Endodermal cell (in vitro differentiated cells): ENCODE data around the gene AP1AR. TPM values are rescaled to one million over a fixed set of nuclear protein-coding genes. Genes with fewer than 3 reads are reported as not detected.
"Not testable (repeated sequence)": the region's sequence is repeated elsewhere in the genome, so short reads cannot be mapped to it uniquely, and the experiment has no call there.

ENCODE experiments used
- DNase-seq: peaks from one replicate; pipeline ENCODE4 v3.0.0-alpha.2; 2017
- H3K27ac ChIP-seq: 2 replicates; pipeline ENCODE4 v1.5.1; 2013; ENCODE audit warnings: mild to moderate bottlenecking, low read depth, low read length, moderate library complexity
- H3K27me3 ChIP-seq: 2 replicates; pipeline ENCODE4 v1.6.1; 2013; ENCODE audit warnings: mild to moderate bottlenecking, low read length, moderate library complexity; ENCODE audit not compliant: insufficient read depth, control insufficient read depth, poor library complexity, severe bottlenecking
- H3K36me3 ChIP-seq: 2 replicates; pipeline ENCODE4 v1.7.0; 2013; ENCODE audit warnings: mild to moderate bottlenecking, low read length, moderate library complexity; ENCODE audit not compliant: control insufficient read depth, insufficient read depth
- H3K4me1 ChIP-seq: one replicate; pipeline ENCODE4 v1.7.0; 2013; ENCODE audit warnings: low read length; ENCODE audit not compliant: control insufficient read depth, insufficient read depth
- H3K4me3 ChIP-seq: 2 replicates; pipeline ENCODE4 v1.5.1; 2013; ENCODE audit warnings: mild to moderate bottlenecking, low read length, moderate library complexity
- H3K9ac ChIP-seq: 2 replicates; pipeline ENCODE4 v1.6.1; 2013; ENCODE audit warnings: mild to moderate bottlenecking, low read length, moderate library complexity; ENCODE audit not compliant: poor library complexity, severe bottlenecking; ENCODE audit errors: extremely low read depth
- H3K9me3 ChIP-seq: 2 replicates; pipeline ENCODE4 v1.6.1; 2013; ENCODE audit warnings: mild to moderate bottlenecking, low read length, moderate library complexity; ENCODE audit not compliant: control insufficient read depth
- H3K27ac Mint-ChIP-seq: 2 replicates; pipeline ENCODE4 v1.8.0; 2020; ENCODE audit warnings: mixed read lengths
- H3K27me3 Mint-ChIP-seq: 2 replicates; pipeline ENCODE4 v1.8.0; 2021; ENCODE audit warnings: mild to moderate bottlenecking, mixed read lengths; ENCODE audit not compliant: insufficient read depth
- H3K36me3 Mint-ChIP-seq: 2 replicates; pipeline ENCODE4 v1.8.0; 2020; ENCODE audit warnings: low read depth, mixed read lengths
- H3K4me1 Mint-ChIP-seq: 2 replicates; pipeline ENCODE4 v1.8.0; 2020; ENCODE audit warnings: mixed read lengths
- H3K4me3 Mint-ChIP-seq: 2 replicates; pipeline ENCODE4 v1.8.0; 2020; ENCODE audit warnings: mild to moderate bottlenecking, moderate library complexity, mixed read lengths
- H3K9me3 Mint-ChIP-seq: 2 replicates; pipeline ENCODE4 v1.8.0; 2020; ENCODE audit warnings: mild to moderate bottlenecking, mixed read lengths
- WGBS, 2 experiments: methylation state at CpG; one replicate each; pipeline versions ENCODE4 v1.1.5 to v1.1.7; 2013; ENCODE audit warnings: missing lambda C conversion rate in 2 of 2, mixed read lengths in 1 of 2; ENCODE audit not compliant: insufficient coverage in 1 of 2, insufficient read length in 1 of 2; 5-methylcytosine and 5-hydroxymethylcytosine counted together
- total RNA-seq, 2 donors: library from RNA; stranded (reverse); fragmentation: NEBNext Ultra II Directional in 1 of 2; extraction: Animal tissue kit (Norgen Biotek cat#: 25700) in 1 of 2; gene quantifications; 2 replicates in 1 of 2; 3 replicates in 1 of 2; pipeline ENCODE4 v1.2.1, GENCODE V29; 2021
- TF ChIP-seq, protein P1 (sequence below): fragments of 200-600 bp; sonication (generic); conservative IDR thresholded peaks from 2 replicates; pipeline ENCODE4 v1.5.0; 2021; ENCODE audit warnings: antibody characterized with exemption, mild to moderate bottlenecking

AP1AR gene
- total RNA-seq, 2 donors from 2014 or later: 22.7 to 24.8 TPM

- Histone ChIP-seq H3K36me3 (no peaks in the 10 kb centered on the region), H3K27ac (no peak overlapping the region), H3K9ac (no peak overlapping the region), H3K9me3 (no peaks in the 10 kb centered on the region), H3K27me3 (no peaks in the 10 kb centered on the region), H3K4me1 (no peaks in the 10 kb centered on the region), H3K4me3 (no peak overlapping the region)
- Mint-ChIP-seq H3K27me3 (peaks cover 13% of the 10 kb centered on the region), H3K9me3 (no peaks in the 10 kb centered on the region), H3K36me3 (no peaks in the 10 kb centered on the region), H3K4me3 (no peak overlapping the region), H3K4me1 (no peaks in the 10 kb centered on the region), H3K27ac (no peak overlapping the region)
- DNase-seq: peak; percentile 58
- TF ChIP-seq, protein P1, sequence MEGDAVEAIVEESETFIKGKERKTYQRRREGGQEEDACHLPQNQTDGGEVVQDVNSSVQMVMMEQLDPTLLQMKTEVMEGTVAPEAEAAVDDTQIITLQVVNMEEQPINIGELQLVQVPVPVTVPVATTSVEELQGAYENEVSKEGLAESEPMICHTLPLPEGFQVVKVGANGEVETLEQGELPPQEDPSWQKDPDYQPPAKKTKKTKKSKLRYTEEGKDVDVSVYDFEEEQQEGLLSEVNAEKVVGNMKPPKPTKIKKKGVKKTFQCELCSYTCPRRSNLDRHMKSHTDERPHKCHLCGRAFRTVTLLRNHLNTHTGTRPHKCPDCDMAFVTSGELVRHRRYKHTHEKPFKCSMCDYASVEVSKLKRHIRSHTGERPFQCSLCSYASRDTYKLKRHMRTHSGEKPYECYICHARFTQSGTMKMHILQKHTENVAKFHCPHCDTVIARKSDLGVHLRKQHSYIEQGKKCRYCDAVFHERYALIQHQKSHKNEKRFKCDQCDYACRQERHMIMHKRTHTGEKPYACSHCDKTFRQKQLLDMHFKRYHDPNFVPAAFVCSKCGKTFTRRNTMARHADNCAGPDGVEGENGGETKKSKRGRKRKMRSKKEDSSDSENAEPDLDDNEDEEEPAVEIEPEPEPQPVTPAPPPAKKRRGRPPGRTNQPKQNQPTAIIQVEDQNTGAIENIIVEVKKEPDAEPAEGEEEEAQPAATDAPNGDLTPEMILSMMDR: no peak
- WGBS, 2 experiments: 80 to 89% methylated on average over 4 to 5 of the region's 5 CpGs
Observed at GRCh38 chr4:112302320-112303274, 71.0 kb downstream of the AP1AR start.

DNA sequence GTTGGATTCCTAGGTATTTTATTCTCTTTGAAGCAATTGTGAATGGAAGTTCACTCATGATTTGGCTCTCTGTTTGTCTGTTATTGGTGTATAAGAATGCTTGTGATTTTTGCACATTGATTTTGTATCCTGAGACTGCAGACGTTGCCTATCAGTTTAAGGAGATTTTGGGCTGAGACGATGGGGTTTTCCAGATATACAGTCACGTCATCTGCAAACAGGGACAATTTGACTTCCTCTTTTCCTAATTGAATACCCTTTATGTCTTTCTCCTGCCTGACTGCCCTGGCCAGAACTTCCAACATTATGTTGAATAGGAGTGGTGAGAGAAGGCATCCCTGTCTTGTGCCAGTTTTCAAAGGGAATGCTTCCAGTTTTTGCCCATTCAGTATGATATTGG is 73.9 kb downstream of the AP1AR start:
- not testable (repeated sequence) for H3K4me1 Mint-ChIP-seq, H3K27ac Mint-ChIP-seq, H3K36me3 Mint-ChIP-seq, DNase-seq, H3K27me3 ChIP-seq, H3K9me3 ChIP-seq, H3K9me3 Mint-ChIP-seq, H3K4me3 Mint-ChIP-seq, H3K4me3 ChIP-seq, H3K4me1 ChIP-seq, H3K9ac ChIP-seq, H3K27ac ChIP-seq, H3K36me3 ChIP-seq
- 84% methylated on average over 3 of the region's 3 CpGs; no CpG with 5 or more reads in 1 of the 2 experiments for WGBS, 2 experiments
- H3K27me3 Mint-ChIP-seq: peaks cover 11% of the 10 kb centered on the region

- not testable (repeated sequence) for H3K9ac ChIP-seq, H3K36me3 ChIP-seq, H3K4me1 Mint-ChIP-seq, H3K4me1 ChIP-seq, H3K4me3 ChIP-seq, H3K9me3 Mint-ChIP-seq, H3K36me3 Mint-ChIP-seq, H3K27me3 ChIP-seq, H3K9me3 ChIP-seq, H3K27ac ChIP-seq
- TF ChIP-seq, protein P1: peak; percentile 43
- DNase-seq: peak; percentile 78
- 39 to 43% methylated on average over 10 to 12 of the region's 12 CpGs for WGBS, 2 experiments
- H3K27me3 Mint-ChIP-seq: peaks cover 11% of the 10 kb centered on the region
- peak overlapping the region; percentile 33 for H3K4me3 Mint-ChIP-seq
- peak overlapping the region; percentile 26 for H3K27ac Mint-ChIP-seq
Observed at GRCh38 chr4:112309263-112309791, 77.7 kb downstream of the AP1AR start.
